H1 (cell line): Measurements from ENCODE around the gene AGBL4. TPM values are rescaled to one million over a fixed set of nuclear protein-coding genes. Genes with fewer than 3 reads are reported as not detected.

Experiments used
- CTCF ChIA-PET: fragments of 300-600 bp; sonication (Branson Sonifier 250); formaldehyde crosslinking; loops from one replicate; lab custom pipeline; 2021; ENCODE audit not compliant: partially characterized antibody; lab: Charles Lee
- POLR2A ChIA-PET: fragments of 300-600 bp; sonication (Branson Sonifier 250); formaldehyde crosslinking; loops from one replicate; lab custom pipeline; 2021; ENCODE audit warnings: inconsistent platforms; ENCODE audit not compliant: partially characterized antibody; lab: Charles Lee
- DNase-seq, 2 experiments: peaks; one replicate each; pipeline versions ENCODE4 v3.0.0 to v3.0.0-alpha.2; 2010 to 2022; ENCODE audit warnings: low spot score in 2 of 2, low read depth in 1 of 2, mixed read lengths in 1 of 2
- FAIRE-seq: peaks from 2 replicates; lab custom pipeline; 2011; peaks lifted over from hg19 to GRCh38; lab: Jason Lieb, UNC
- H2AFZ ChIP-seq: 2 replicates; pipeline ENCODE4 v1.8.1; 2012; ENCODE audit warnings: low read length, inconsistent platforms
- H2AK5ac ChIP-seq: 2 replicates; pipeline ENCODE4 v1.6.1; 2013; ENCODE audit warnings: low read depth, low read length
- H2BK120ac ChIP-seq: replicated peaks from 2 replicates; pipeline ENCODE3; 2013; ENCODE audit warnings: low read depth, low read length, inconsistent platforms
- H2BK12ac ChIP-seq: 2 replicates; pipeline ENCODE4 v1.6.1; 2013; ENCODE audit warnings: low read depth, low read length
- H2BK15ac ChIP-seq: 2 replicates; pipeline ENCODE4 v1.6.1; 2013; ENCODE audit warnings: low read length
- H2BK20ac ChIP-seq: 2 replicates; pipeline ENCODE4 v1.6.1; 2013; ENCODE audit warnings: low read length
- H2BK5ac ChIP-seq: 2 replicates; pipeline ENCODE4 v1.6.1; 2013; ENCODE audit warnings: low read depth, low read length
- H3K14ac ChIP-seq: 2 replicates; pipeline ENCODE4 v1.6.1; 2013; ENCODE audit warnings: inconsistent platforms; ENCODE audit not compliant: insufficient read length
- H3K18ac ChIP-seq: 2 replicates; pipeline ENCODE4 v1.6.1; 2013; ENCODE audit warnings: low read length; ENCODE audit errors: extremely low read depth
- H3K23ac ChIP-seq: 2 replicates; pipeline ENCODE4 v1.6.1; 2013; ENCODE audit warnings: inconsistent platforms; ENCODE audit not compliant: insufficient read length
- H3K23me2 ChIP-seq: 2 replicates; pipeline ENCODE4 v1.6.1; 2013; ENCODE audit warnings: low read depth, low read length
- H3K27ac ChIP-seq: 2 replicates; pipeline ENCODE4 v1.6.1; 2011; ENCODE audit warnings: low read depth, low read length, inconsistent platforms
- H3K27me3 ChIP-seq, 4 experiments: replicated peaks in 1 of 4; 1 replicate in 1 of 4; 2 replicates in 3 of 4; pipeline versions ENCODE4 v1.6.1 to v1.8.1; 2011 to 2013; ENCODE audit warnings: low read length in 3 of 4, mild to moderate bottlenecking in 3 of 4, inconsistent platforms in 2 of 4, mixed read lengths in 2 of 4, moderate library complexity in 1 of 4; ENCODE audit not compliant: control insufficient read depth in 3 of 4, insufficient read depth in 3 of 4; ENCODE audit errors: extremely low read depth in 1 of 4
- H3K36me3 ChIP-seq, 4 experiments: 2 replicates each; pipeline versions ENCODE4 v1.6.1 to v1.8.1; 2011 to 2013; ENCODE audit warnings: mild to moderate bottlenecking in 4 of 4, low read length in 3 of 4, moderate library complexity in 2 of 4, control low read depth in 1 of 4, inconsistent platforms in 1 of 4; ENCODE audit not compliant: insufficient read depth in 4 of 4, control insufficient read depth in 2 of 4
- H3K4ac ChIP-seq: replicated peaks from 2 replicates; pipeline ENCODE3; 2013; ENCODE audit warnings: low read length, low read depth, mixed read lengths, inconsistent platforms; ENCODE audit not compliant: insufficient read length
- H3K4me1 ChIP-seq, 4 experiments: replicated peaks in 1 of 4; 1 replicate in 1 of 4; 2 replicates in 3 of 4; pipeline versions ENCODE4 v1.6.1 to v1.8.1; 2011 to 2013; ENCODE audit warnings: low read length in 3 of 4, inconsistent platforms in 2 of 4, mixed read lengths in 1 of 4; ENCODE audit not compliant: insufficient read depth in 4 of 4, control insufficient read depth in 3 of 4
- H3K4me2 ChIP-seq, 2 experiments: 2 replicates each; pipeline versions ENCODE4 v1.6.1 to v1.8.1; 2011 to 2013; ENCODE audit warnings: low read depth in 2 of 2, low read length in 2 of 2, control low read depth in 1 of 2, inconsistent platforms in 1 of 2, mild to moderate bottlenecking in 1 of 2; ENCODE audit not compliant: insufficient read depth in 1 of 2
- H3K4me3 ChIP-seq, 4 experiments: fragments of 200-600, 300-600 bp in 1 of 4; sonication (generic), shearing (Covaris generic), sonication (Bioruptor Twin) in 1 of 4; 2 replicates each; pipeline versions ENCODE4 v1.5.1 to v1.8.1; 2011 to 2016; ENCODE audit warnings: low read length in 4 of 4, low read depth in 3 of 4, control low read depth in 2 of 4, inconsistent platforms in 2 of 4, mild to moderate bottlenecking in 2 of 4, mixed read lengths in 1 of 4, moderate library complexity in 1 of 4; ENCODE audit not compliant: insufficient read depth in 2 of 4; ENCODE audit errors: extremely low read depth in 1 of 4
- H3K56ac ChIP-seq: replicated peaks from 2 replicates; pipeline ENCODE3; 2013; ENCODE audit warnings: low read depth, mild to moderate bottlenecking, mixed read lengths, low read length, inconsistent platforms; ENCODE audit not compliant: insufficient read length
- H3K79me1 ChIP-seq: 2 replicates; pipeline ENCODE4 v1.6.1; 2013; ENCODE audit warnings: low read depth, low read length, control low read depth
- H3K79me2 ChIP-seq, 2 experiments: 2 replicates each; pipeline versions ENCODE4 v1.6.1 to v1.8.1; 2012 to 2013; ENCODE audit warnings: low read length in 2 of 2, mild to moderate bottlenecking in 2 of 2, inconsistent platforms in 1 of 2; ENCODE audit not compliant: insufficient read depth in 2 of 2, control insufficient read depth in 1 of 2
- H3K9ac ChIP-seq, 4 experiments: replicated peaks in 1 of 4; 1 replicate in 1 of 4; 2 replicates in 3 of 4; pipeline versions ENCODE4 v1.6.1 to v1.8.1; 2011 to 2013; ENCODE audit warnings: low read depth in 3 of 4, low read length in 3 of 4, control low read depth in 2 of 4, mild to moderate bottlenecking in 2 of 4, moderate library complexity in 2 of 4, inconsistent platforms in 1 of 4; ENCODE audit errors: extremely low read depth in 1 of 4
- H3K9me3 ChIP-seq, 2 experiments: 2 replicates each; pipeline versions ENCODE4 v1.6.1 to v1.8.1; 2012 to 2013; ENCODE audit warnings: mild to moderate bottlenecking in 2 of 2, moderate library complexity in 2 of 2, control low read depth in 1 of 2, inconsistent platforms in 1 of 2, low read depth in 1 of 2, low read length in 1 of 2, mixed read lengths in 1 of 2; ENCODE audit not compliant: insufficient read depth in 2 of 2
- H4K20me1 ChIP-seq, 2 experiments: replicated peaks in 1 of 2; 2 replicates each; pipeline versions ENCODE3 to v1.8.1; 2011 to 2013; ENCODE audit warnings: inconsistent platforms in 2 of 2, low read length in 2 of 2, mild to moderate bottlenecking in 1 of 2; ENCODE audit not compliant: insufficient read depth in 2 of 2, control insufficient read depth in 1 of 2
- H4K5ac ChIP-seq: 2 replicates; pipeline ENCODE4 v1.6.1; 2013; ENCODE audit warnings: low read length, low read depth, mixed read lengths, inconsistent platforms; ENCODE audit not compliant: insufficient read length
- H4K8ac ChIP-seq: 2 replicates; pipeline ENCODE4 v1.8.0; 2013; ENCODE audit warnings: mild to moderate bottlenecking, moderate library complexity, low read length, inconsistent platforms; ENCODE audit not compliant: insufficient read depth; ENCODE audit errors: extremely low read depth
- H4K91ac ChIP-seq: replicated peaks from 2 replicates; pipeline ENCODE3; 2013; ENCODE audit warnings: low read length, mixed read lengths, inconsistent platforms; ENCODE audit not compliant: insufficient read length
- ASH2L ChIP-seq: fragments of 200-600, 300-600 bp; sonication (generic); IDR thresholded peaks from one replicate; pipeline ENCODE4 v1.7.1; 2017; ENCODE audit warnings: low read length
- BCL11A ChIP-seq, 2 experiments: IDR thresholded peaks; one replicate each; pipeline ENCODE4 v1.6.1; 2011; ENCODE audit warnings: low read depth in 2 of 2, low read length in 2 of 2, mild to moderate bottlenecking in 2 of 2
- CHD2 ChIP-seq: IDR thresholded peaks from 2 replicates; pipeline ENCODE4 v1.6.1; 2012; ENCODE audit warnings: low read length, improper control_type of control experiment
- CTCF ChIP-seq, 3 experiments: IDR thresholded peaks; 1 replicate in 2 of 3; 2 replicates in 1 of 3; pipeline versions ENCODE4 v1.5.1 to v1.6.1; 2011; ENCODE audit warnings: low read length in 3 of 3, mild to moderate bottlenecking in 3 of 3, inconsistent platforms in 2 of 3, low read depth in 1 of 3, moderate library complexity in 1 of 3; ENCODE audit not compliant: insufficient read depth in 1 of 3; ENCODE audit errors: control extremely low read depth in 1 of 3
- GABPA ChIP-seq: IDR thresholded peaks from 2 replicates; pipeline ENCODE4 v1.6.1; 2011; ENCODE audit warnings: mild to moderate bottlenecking, low read length, moderate library complexity, borderline replicate concordance; ENCODE audit not compliant: insufficient read depth
- GTF2F1 ChIP-seq: IDR thresholded peaks from 2 replicates; pipeline ENCODE4 v1.6.1; 2012; ENCODE audit warnings: low read depth, low read length, improper control_type of control experiment, borderline replicate concordance
- PHF8 ChIP-seq: fragments of 200-600 bp; sonication (generic); conservative IDR thresholded peaks from 2 replicates; pipeline ENCODE4 v1.7.1; 2012; ENCODE audit warnings: low read depth, mild to moderate bottlenecking, inconsistent platforms, low read length, moderate library complexity
- POLR2A ChIP-seq, 2 experiments: IDR thresholded peaks; 1 replicate in 1 of 2; 2 replicates in 1 of 2; pipeline ENCODE4 v1.6.1; 2011; ENCODE audit warnings: low read depth in 2 of 2, low read length in 2 of 2, mild to moderate bottlenecking in 2 of 2; ENCODE audit errors: control extremely low read depth in 1 of 2
- RFX5 ChIP-seq: IDR thresholded peaks from 2 replicates; pipeline ENCODE4 v1.6.1; 2011; ENCODE audit warnings: low read depth, low read length, improper control_type of control experiment, borderline replicate concordance
- RNF2 ChIP-seq: fragments of 200-900, 300-1000 bp; sonication (generic); IDR thresholded peaks from 2 replicates; pipeline ENCODE4 v1.7.1; 2016; ENCODE audit warnings: borderline replicate concordance, low read depth, mild to moderate bottlenecking, antibody characterized with exemption, low read length; ENCODE audit not compliant: poor library complexity, severe bottlenecking; ENCODE audit errors: missing control alignments
- SP4 ChIP-seq: IDR thresholded peaks from 2 replicates; pipeline ENCODE4 v1.6.1; 2012; ENCODE audit warnings: low read length, inconsistent platforms
- TCF12 ChIP-seq: IDR thresholded peaks from 2 replicates; pipeline ENCODE4 v1.6.1; 2011; ENCODE audit warnings: low read depth, mild to moderate bottlenecking, low read length
- WGBS, 2 experiments: shearing (Covaris generic) in 1 of 2; methylation state at CpG; one replicate each; pipeline versions ENCODE4 v1.1.6 to v1.1.7; 2013 to 2015; ENCODE audit warnings: low lambda C conversion rate in 2 of 2, mixed read lengths in 2 of 2, inconsistent platforms in 1 of 2, low coverage in 1 of 2, missing lambda C conversion rate in 1 of 2; ENCODE audit not compliant: insufficient replicate concordance in 2 of 2, insufficient coverage in 1 of 2, insufficient read length in 1 of 2; ENCODE audit errors: extremely low coverage in 1 of 2, missing lambda C conversion rate in 1 of 2; 5-methylcytosine and 5-hydroxymethylcytosine counted together
- polyA plus RNA-seq, 7 experiments: library from polyadenylated mRNA; depleted of rRNA in 3 of 7; stranded (reverse) in 5 of 7; unstranded in 2 of 7; fragments of >200 nt in 5 of 7; fragments of 200-250 nt in 2 of 7; gene quantifications; 1 replicate in 5 of 7; 2 replicates in 1 of 7; 4 replicates in 1 of 7; pipeline versions ENCODE4 v1.2.1 to v1.2.3, GENCODE V29; 2011 to 2013; ENCODE audit warnings: missing spikeins in 2 of 7, mixed read lengths in 2 of 7
- total RNA-seq: library from RNA; stranded (reverse); fragmentation: NEBNext Ultra II Directional; extraction: Animal tissue kit (Norgen Biotek cat#: 25700); gene quantifications from 2 replicates; pipeline ENCODE4 v1.2.1, GENCODE V29; 2021

Gene AGBL4
- total and polyA plus RNA-seq, 2 of the 8 experiments (the other 6 are each of a cell fraction or from before 2014, with no cell fraction given), result 0.41 to 0.45 TPM

- DNase-seq, result no peak
- Histone ChIP-seq H3K27ac (no peak overlapping the region), H3K9ac (no peak overlapping the region), H3K18ac (no peak overlapping the region), H2BK12ac (no peak overlapping the region), H3K4me1 (peaks cover 0 to 2% (median under 1%) of the 10 kb centered on the region in 4 experiments; a peak in 2 of 7 replicates), H3K4me2 (no peak overlapping the region), H3K56ac (no peak overlapping the region), H3K14ac (no peak overlapping the region), H3K23me2 (no peaks in the 10 kb centered on the region), H3K4me3 (no peak overlapping the region), H2BK5ac (no peak overlapping the region), H4K5ac (no peak overlapping the region), H3K36me3 (peaks cover 0 to 15% (median 8%) of the 10 kb centered on the region in 4 experiments; a peak in 4 of 8 replicates), H3K27me3 (no peaks in the 10 kb centered on the region), H2AK5ac (no peak overlapping the region), H3K4ac (no peak overlapping the region), H2BK120ac (no peak overlapping the region), H2BK15ac (no peak overlapping the region), H4K91ac (no peak overlapping the region), H3K79me1 (no peaks in the 10 kb centered on the region), H3K23ac (no peak overlapping the region), H3K79me2 (no peaks in the 10 kb centered on the region), H3K9me3 (no peaks in the 10 kb centered on the region), H2BK20ac (no peak overlapping the region), H2AFZ (no peak overlapping the region), H4K8ac (no peak overlapping the region), H4K20me1 (no peaks in the 10 kb centered on the region)
- ChIA-PET POLR2A (no interaction called here), CTCF (no interaction called here)
- no peak for FAIRE-seq
- 86% methylated on average over 4 of the region's 4 CpGs; no CpG with 5 or more reads in 1 of the 2 experiments for WGBS, 2 experiments
- TF ChIP-seq RFX5 (no peak), CHD2 (no peak), GABPA (no peak), CTCF (IDR thresholded peaks at IDR 0.05; ENCODE audit: control extremely low read depth in 1 of 3, insufficient read depth in 1 of 3, low read depth in 1 of 3, low read length in 3 of 3) (no peak), POLR2A (IDR thresholded peaks at IDR 0.05; ENCODE audit: control extremely low read depth in 1 of 2, low read depth in 2 of 2, low read length in 2 of 2) (no peak), BCL11A (IDR thresholded peaks at IDR 0.05; ENCODE audit: low read depth in 2 of 2, low read length in 2 of 2) (no peak), GTF2F1 (no peak), TCF12 (no peak), RNF2 (no peak), SP4 (no peak), ASH2L (no peak), PHF8 (no peak)
Observed at GRCh38 chr1:48738356-48738755, 1285.4 kb downstream of the AGBL4 start.
